Measurements from ENCODE around the gene GREB1L. TPM values are rescaled to one million over a fixed set of nuclear protein-coding genes. Genes with fewer than 3 reads are reported as not detected.

Gene GREB1L
- total RNA-seq, 1 experiment from 2014 or later = 1.2 TPM

DNA sequence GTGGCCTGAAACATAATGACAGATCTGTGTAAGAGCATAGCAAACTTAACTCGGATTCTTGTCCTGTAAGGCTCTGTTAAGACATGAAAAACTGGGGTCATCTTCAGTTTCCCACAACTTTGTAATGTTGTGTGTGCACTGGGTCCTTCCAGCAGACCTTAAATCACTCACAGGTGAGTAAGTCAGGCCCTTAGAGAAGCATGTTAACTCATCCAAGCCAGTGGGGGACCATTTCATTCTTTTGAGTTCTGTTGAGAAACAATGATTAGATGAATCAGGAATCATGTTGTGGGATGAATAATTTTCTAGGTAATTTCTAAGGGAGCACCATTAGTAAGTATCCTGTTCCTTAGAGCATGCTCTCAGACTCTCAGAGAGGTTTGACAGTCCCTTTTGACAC, 191.4 kb downstream of the GREB1L start:
- DNase-seq (ENCODE audit: low read depth in 1 of 2, low spot score in 2 of 2) = no peak
- no peaks in the 10 kb centered on the region for H3K36me3 ChIP-seq
- no peak overlapping the region for H3K27ac ChIP-seq
- H3K27me3 ChIP-seq (replicated peaks) = no peaks in the 10 kb centered on the region
- H3K9me3 ChIP-seq (replicated peaks) = no peaks in the 10 kb centered on the region
- H3K4me3 ChIP-seq = no peak overlapping the region
- no peaks in the 10 kb centered on the region for H3K4me1 ChIP-seq (replicated peaks)

DNA sequence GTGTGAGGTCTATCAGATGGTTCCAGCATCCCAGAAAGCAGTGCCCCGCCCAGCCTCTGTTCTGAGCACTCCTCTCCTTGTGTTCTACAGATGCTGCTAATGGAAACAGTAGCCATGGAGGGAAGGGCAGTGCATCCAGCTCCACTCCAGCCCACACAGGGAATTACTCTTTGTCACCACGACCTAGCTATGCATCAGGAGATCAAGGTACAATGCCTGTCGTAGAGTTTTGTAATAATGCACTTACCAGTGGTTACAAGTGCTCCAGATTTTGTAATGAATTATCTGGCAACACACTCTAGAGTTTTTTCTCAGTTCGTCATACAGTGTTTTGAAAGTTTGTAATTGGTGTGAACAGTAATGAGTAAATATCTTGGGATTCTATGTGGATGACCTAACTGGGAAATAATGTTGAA, 197.4 kb downstream of the GREB1L start:
- peak in 1 of 2 experiments; percentile 15 for DNase-seq (ENCODE audit: low read depth in 1 of 2, low spot score in 2 of 2)
- Histone ChIP-seq H3K27me3 (replicated peaks) (no peaks in the 10 kb centered on the region), H3K4me1 (replicated peaks) (peaks cover 3% of the 10 kb centered on the region; the same call in 1 of the 2 replicates), H3K9me3 (replicated peaks) (no peaks in the 10 kb centered on the region), H3K27ac (peak overlapping the region; percentile 22; the same call in 1 of the 2 replicates), H3K4me3 (no peak overlapping the region), H3K36me3 (no peaks in the 10 kb centered on the region)

DNA sequence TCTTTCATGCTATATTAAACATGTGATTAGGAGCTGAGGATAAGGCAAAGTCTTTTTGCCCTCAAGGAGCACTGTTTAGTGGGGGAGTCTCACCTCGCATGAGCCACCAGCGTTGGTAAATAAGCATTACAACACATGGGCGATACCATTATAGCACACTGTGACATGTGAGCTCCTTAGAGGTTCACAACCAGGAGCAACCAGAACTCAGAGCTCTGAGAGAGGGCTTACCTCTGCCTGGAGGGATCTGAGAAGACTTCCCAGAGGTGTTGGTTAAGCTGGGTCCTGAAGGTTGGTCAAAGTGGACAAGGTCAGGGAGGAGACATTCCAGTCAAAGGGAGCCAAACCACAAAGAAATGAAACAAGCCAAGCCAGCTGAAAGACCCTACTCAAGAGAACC, 199.6 kb downstream of the GREB1L start:
- Histone ChIP-seq H3K27ac (no peak overlapping the region), H3K36me3 (no peaks in the 10 kb centered on the region), H3K27me3 (replicated peaks) (no peaks in the 10 kb centered on the region), H3K9me3 (replicated peaks) (no peaks in the 10 kb centered on the region), H3K4me3 (no peak overlapping the region), H3K4me1 (replicated peaks) (peaks cover 3% of the 10 kb centered on the region; the same call in 1 of the 2 replicates)
- DNase-seq (ENCODE audit: low read depth in 1 of 2, low spot score in 2 of 2) = no peak

DNA sequence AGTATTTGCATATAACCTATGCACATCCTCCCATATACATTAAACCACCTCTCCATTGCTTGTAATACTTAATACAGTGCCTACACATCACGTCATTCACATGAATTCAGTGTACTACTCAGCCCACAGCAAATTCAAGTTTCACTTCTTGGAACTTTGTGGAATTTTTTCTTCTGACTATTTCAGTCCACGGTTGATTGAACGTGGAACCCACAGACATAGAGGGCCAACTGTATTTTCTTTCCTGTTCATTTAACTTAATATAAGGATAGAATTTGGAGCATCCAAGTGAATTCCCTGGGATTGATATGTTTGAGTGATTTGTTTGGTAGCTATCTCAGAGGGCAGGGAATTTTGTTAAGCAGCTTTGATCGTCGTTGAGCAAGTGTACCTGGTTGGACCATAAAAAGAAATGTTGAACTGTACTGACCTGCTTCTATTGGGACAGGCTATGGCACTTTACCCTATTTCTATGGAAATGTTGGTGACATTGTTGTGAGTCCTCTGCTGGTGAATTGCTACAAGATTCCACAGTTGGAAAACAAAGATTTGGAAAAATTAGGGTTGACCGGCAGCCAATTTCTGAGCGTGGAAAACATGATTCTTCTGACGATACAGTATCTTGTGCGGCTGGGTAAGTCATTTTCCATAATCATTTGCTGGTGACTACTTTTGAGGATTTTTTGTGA, 201.9 kb downstream of the GREB1L start:
- DNase-seq (ENCODE audit: low read depth in 1 of 2, low spot score in 2 of 2) = no peak
- Histone ChIP-seq H3K9me3 (replicated peaks) (no peaks in the 10 kb centered on the region), H3K27me3 (replicated peaks) (no peaks in the 10 kb centered on the region), H3K36me3 (no peaks in the 10 kb centered on the region), H3K27ac (no peak overlapping the region), H3K4me3 (no peak overlapping the region), H3K4me1 (replicated peaks) (peaks cover 3% of the 10 kb centered on the region; the same call in 1 of the 2 replicates)

DNA sequence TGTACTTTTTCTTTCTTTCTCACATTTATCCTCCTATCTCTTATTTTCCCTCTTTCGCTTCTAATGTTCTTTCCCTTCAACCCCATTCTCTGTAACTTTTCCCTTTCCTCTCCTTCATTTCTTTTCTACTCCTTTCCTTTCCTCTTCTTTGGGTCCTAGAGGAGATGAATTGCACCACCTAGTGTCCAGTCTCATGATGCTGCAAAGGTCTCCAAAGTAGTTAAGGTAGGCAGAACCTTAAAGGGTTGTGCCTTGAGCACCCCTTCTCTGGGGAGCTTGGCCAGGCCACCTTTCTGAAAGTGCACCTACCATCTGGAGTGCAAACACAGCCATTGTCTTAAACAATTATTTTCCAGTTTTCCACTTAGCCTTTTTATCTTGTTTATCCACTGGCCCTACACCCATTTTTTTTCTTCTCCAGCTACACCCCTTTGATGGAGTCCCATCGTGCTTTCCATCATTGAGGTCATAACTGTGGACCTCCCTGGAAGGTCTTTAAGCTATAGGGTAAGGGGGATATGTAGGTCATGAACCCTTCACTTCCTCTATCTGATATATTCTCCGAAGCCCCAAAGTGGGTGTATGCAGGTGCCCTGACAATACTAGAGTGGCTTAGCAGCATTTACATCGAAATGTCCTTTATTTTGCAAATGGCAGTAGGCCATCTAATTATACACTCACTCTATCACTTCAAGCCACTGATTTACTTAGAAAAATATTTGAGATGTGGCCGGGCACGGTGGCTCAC, 202.6 kb downstream of the GREB1L start:
- peak in 1 of 2 experiments; percentile 35 for DNase-seq (ENCODE audit: low read depth in 1 of 2, low spot score in 2 of 2)
- H3K27ac ChIP-seq = no peak overlapping the region
- H3K4me1 ChIP-seq (replicated peaks) = 0 out of 2 replicates have a peak, but pooled peaks cover 3% of the 10 kb centered on the region
- no peaks in the 10 kb centered on the region for H3K9me3 ChIP-seq (replicated peaks)
- no peak overlapping the region for H3K4me3 ChIP-seq
- H3K36me3 ChIP-seq = no peaks in the 10 kb centered on the region
- H3K27me3 ChIP-seq (replicated peaks) = no peaks in the 10 kb centered on the region

DNA sequence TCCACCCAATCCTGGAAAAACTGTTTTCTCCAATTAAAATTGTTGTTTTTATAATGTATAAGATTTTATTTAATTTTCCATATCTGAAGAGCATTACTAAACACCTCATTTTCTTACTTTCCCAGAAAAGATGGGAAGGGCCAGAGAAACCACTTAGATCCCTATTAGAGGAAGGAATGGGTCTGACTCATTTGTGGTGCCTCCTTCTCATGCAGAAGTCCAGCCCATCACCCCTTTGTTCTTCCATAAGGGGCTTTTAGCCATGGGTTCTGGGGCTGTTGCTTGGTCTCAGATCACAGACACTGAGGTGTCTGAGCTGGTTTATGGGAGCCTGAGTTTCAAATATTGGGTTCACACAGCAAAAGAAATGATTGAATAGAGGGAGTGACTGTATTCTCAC, 206.3 kb downstream of the GREB1L start:
- H3K36me3 ChIP-seq = no peaks in the 10 kb centered on the region
- H3K9me3 ChIP-seq (replicated peaks) = no peaks in the 10 kb centered on the region
- H3K27ac ChIP-seq = no peak overlapping the region
- H3K4me1 ChIP-seq (replicated peaks) = no peaks in the 10 kb centered on the region
- H3K4me3 ChIP-seq = no peak overlapping the region
- H3K27me3 ChIP-seq (replicated peaks) = no peaks in the 10 kb centered on the region
- DNase-seq (ENCODE audit: low read depth in 1 of 2, low spot score in 2 of 2) = no peak

DNA sequence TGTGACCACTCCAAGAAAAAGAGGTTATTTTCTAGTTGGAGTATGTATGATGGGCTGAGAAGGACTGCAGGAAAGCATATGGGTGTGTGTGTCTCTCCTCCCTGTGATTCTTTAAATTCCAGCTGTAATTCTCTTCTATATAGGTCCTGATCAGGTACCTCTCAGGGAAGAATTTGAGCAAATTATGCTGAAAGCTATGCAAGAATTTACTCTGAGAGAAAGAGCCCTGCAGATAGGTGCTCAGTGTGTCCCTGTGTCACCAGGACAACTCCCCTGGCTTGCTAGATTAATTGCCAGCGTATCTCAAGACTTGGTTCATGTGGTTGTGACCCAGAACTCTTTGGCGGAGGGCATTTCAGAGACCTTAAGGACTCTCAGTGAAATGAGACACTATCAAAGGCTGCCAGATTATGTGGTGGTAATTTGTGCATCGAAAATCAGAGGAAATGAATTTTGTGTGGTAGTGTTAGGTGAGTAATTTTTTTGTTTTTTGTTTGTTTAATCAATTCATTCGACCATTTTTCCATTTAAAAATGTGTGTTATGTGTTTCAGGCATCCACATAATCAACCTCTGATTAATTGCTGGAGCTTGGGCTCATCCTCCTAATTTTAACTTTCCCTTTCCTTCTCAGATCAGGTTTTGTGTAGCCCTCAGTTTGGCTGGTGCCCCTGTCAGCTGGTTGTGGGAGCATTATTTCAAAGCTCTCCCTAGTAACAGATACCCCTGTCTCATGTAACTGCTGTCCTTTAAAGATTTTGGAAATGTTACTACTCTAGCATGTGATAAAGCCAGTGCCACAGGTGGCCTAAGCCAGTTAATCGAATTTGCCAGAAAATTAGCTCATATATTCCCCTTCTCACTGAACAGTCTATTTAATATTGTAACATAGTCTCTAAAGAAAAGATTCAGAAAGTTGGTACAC, 207.6 kb downstream of the GREB1L start:
- no peaks in the 10 kb centered on the region for H3K9me3 ChIP-seq (replicated peaks)
- no peaks in the 10 kb centered on the region for H3K36me3 ChIP-seq
- no peak overlapping the region for H3K27ac ChIP-seq
- no peaks in the 10 kb centered on the region for H3K4me1 ChIP-seq (replicated peaks)
- peak in 1 of 2 experiments; percentile 0 for DNase-seq (ENCODE audit: low read depth in 1 of 2, low spot score in 2 of 2)
- H3K27me3 ChIP-seq (replicated peaks) = no peaks in the 10 kb centered on the region
- no peak overlapping the region for H3K4me3 ChIP-seq

DNA sequence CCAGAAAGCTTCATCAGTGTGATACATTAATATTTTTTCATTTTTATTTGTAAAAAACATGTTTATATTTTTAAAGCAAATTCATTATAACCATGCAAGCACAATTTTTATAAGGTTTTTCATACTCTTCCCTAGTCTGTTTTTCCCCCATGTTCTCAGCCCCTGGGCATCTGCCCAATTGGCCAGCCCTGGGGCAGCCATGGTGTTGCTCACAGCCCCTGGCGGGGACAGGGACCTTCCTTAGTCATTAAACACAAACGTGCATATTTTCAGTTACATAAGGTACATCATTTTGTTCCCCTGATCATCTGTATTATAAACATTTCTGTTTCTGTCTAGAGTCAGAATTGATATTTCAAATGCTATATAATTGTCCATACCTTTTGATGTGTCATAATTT, 208.5 kb downstream of the GREB1L start:
- peak in 1 of 2 experiments; percentile 14 for DNase-seq (ENCODE audit: low read depth in 1 of 2, low spot score in 2 of 2)
- Histone ChIP-seq H3K4me1 (replicated peaks) (no peaks in the 10 kb centered on the region), H3K4me3 (no peak overlapping the region), H3K9me3 (replicated peaks) (no peaks in the 10 kb centered on the region), H3K27me3 (replicated peaks) (no peaks in the 10 kb centered on the region), H3K27ac (no peak overlapping the region), H3K36me3 (no peaks in the 10 kb centered on the region)

DNA sequence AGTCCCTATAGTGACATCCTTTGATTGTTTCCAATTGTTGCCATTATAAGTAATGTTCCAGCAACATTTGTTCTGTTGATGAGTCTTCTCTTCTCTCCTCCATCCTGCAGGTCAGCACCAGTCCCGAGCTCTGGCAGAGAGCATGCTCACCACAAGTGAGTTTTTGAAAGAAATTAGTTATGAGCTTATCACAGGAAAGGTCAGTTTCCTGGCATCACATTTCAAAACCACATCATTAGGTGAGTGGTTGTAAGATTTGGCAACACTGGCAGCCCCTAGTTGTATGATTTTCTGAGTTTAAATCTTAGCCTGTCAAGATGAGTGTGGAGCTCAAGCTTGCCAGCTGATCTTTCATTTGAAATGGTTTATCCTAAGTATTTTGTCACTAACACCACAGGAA, 208.9 kb downstream of the GREB1L start:
- Histone ChIP-seq H3K9me3 (replicated peaks) (no peaks in the 10 kb centered on the region), H3K4me1 (replicated peaks) (no peaks in the 10 kb centered on the region), H3K36me3 (no peaks in the 10 kb centered on the region), H3K27me3 (replicated peaks) (no peaks in the 10 kb centered on the region), H3K27ac (no peak overlapping the region), H3K4me3 (no peak overlapping the region)
- DNase-seq (ENCODE audit: low read depth in 1 of 2, low spot score in 2 of 2) = peak in 1 of 2 experiments; percentile 1

DNA sequence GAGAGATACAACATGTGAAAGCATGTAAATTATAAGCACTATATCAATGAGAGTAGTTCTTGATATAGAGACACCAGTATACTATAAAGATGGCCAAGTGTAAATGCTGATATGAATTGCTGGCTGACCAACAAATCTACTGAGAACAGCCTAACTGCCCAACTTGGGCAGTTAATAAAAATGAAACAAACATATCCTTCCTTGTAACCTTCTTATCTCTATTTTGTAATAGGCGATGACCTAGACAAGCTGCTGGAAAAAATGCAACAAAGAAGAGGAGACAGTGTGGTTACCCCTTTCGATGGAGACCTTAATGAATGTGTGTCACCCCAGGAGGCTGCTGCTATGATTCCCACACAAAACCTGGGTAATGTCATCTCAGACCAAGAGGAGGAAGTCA, 209.8 kb downstream of the GREB1L start:
- Histone ChIP-seq H3K4me3 (no peak overlapping the region), H3K4me1 (replicated peaks) (no peaks in the 10 kb centered on the region), H3K27ac (no peak overlapping the region), H3K9me3 (replicated peaks) (no peaks in the 10 kb centered on the region), H3K27me3 (replicated peaks) (no peaks in the 10 kb centered on the region), H3K36me3 (no peaks in the 10 kb centered on the region)
- no peak for DNase-seq (ENCODE audit: low read depth in 1 of 2, low spot score in 2 of 2)

DNA sequence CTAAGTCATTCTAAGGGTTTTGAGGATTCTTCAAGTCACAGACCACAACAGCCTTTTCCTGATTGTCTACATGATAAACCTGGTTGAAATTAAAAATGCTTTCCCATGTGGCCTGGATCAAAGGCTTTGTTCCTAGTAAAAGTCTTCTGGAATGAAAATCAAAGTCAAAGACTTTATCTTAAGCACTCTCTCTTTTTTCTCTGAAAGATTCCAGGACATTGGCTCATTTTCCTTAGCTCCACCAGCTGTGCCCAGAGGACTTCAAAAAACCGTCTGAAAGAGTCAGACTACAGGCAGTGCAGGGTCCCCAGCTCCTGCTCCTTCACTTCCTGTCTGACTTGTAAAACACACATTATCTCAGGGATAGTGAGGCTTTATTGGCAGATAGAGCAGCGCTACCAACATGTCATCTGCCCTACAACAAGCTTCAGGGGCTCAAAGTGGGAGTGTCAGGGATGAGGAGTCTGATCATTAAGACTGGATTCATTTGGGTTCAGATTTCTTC, 210.3 kb downstream of the GREB1L start:
- DNase-seq (ENCODE audit: low read depth in 1 of 2, low spot score in 2 of 2) = no peak
- Histone ChIP-seq H3K9me3 (replicated peaks) (no peaks in the 10 kb centered on the region), H3K27ac (no peak overlapping the region), H3K36me3 (no peaks in the 10 kb centered on the region), H3K4me3 (no peak overlapping the region), H3K4me1 (replicated peaks) (no peaks in the 10 kb centered on the region), H3K27me3 (replicated peaks) (no peaks in the 10 kb centered on the region)

DNA sequence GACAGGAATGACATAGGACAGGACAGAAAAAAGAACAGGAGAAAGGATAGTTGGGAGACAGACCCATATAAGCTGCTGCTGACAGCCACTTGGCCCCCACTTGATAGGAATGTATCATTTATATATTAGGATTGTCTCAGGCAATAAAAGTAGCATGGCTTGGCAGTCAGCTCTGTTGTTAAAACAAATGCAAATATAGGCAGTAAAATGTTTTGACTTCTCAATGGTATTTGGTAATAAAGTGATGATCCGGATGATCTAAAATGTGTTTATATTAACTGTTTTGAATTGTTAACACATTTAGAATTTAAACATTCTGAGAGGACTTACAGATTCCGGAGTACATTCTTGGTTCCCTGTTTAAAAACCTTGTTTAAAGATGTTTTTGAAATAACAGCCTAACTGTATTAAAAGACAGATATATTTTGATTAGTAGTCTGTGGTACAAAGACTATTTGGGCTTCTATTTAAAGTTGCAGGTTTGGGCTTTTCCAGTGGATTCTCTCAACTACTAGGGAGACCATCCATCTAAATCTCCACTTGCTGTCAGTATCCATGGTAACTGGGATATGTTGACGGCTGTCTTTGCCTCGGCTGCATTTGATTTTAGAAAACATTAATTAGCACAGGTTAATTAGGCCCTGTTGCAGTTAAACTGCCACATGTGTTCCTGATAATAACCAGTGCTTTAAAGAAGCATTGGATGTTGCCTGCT, 210.9 kb downstream of the GREB1L start:
- H3K4me3 ChIP-seq = no peak overlapping the region
- no peak overlapping the region for H3K27ac ChIP-seq
- no peaks in the 10 kb centered on the region for H3K27me3 ChIP-seq (replicated peaks)
- H3K4me1 ChIP-seq (replicated peaks) = no peaks in the 10 kb centered on the region
- no peak for DNase-seq (ENCODE audit: low read depth in 1 of 2, low spot score in 2 of 2)
- no peaks in the 10 kb centered on the region for H3K36me3 ChIP-seq
- no peaks in the 10 kb centered on the region for H3K9me3 ChIP-seq (replicated peaks)

DNA sequence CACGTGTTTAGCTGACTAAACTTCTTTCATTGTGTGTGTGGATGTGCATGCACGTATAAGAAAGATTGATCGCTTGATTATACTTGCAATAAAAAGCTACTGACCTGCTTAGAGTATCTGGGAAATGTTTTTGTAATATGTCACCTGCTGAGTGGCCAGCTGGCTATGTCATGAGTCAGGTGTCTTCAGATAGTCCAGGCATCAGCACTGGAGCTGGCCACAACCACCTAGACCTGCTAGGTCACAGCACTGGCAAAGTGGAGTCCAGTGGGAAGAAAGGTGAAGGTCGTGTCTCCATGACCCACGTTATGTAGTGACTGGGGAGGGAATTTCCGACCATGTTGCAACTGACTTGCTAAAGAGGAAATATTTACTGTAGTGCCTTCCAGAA, 211.5 kb downstream of the GREB1L start:
- no peak overlapping the region for H3K4me3 ChIP-seq
- no peak for DNase-seq (ENCODE audit: low read depth in 1 of 2, low spot score in 2 of 2)
- H3K27me3 ChIP-seq (replicated peaks) = no peaks in the 10 kb centered on the region
- no peaks in the 10 kb centered on the region for H3K9me3 ChIP-seq (replicated peaks)
- no peaks in the 10 kb centered on the region for H3K36me3 ChIP-seq
- H3K27ac ChIP-seq = no peak overlapping the region
- H3K4me1 ChIP-seq (replicated peaks) = no peaks in the 10 kb centered on the region

All from SJSA1 (cell line).